NB4 (cell line): ENCODE data around the gene PLK1.

ENCODE experiments used
- DNase-seq: peaks from one replicate; pipeline ENCODE4 v3.0.0; 2010; ENCODE audit warnings: low read depth
- H3K4me3 ChIP-seq: one replicate; pipeline ENCODE4 v1.5.1; 2011; ENCODE audit warnings: mild to moderate bottlenecking, low read depth, low read length, moderate library complexity
- MAX ChIP-seq: IDR thresholded peaks from 2 replicates; pipeline ENCODE4 v1.6.1; 2011; ENCODE audit warnings: low read depth, low read length
- MYC ChIP-seq: IDR thresholded peaks from 2 replicates; pipeline ENCODE4 v1.6.1; 2011; ENCODE audit warnings: low read depth, low read length
- POLR2A ChIP-seq: IDR thresholded peaks from 2 replicates; pipeline ENCODE4 v1.6.1; 2011; ENCODE audit warnings: mild to moderate bottlenecking; ENCODE audit not compliant: insufficient read length; ENCODE audit errors: extremely low read depth
- TF ChIP-seq, protein P1 (sequence below): IDR thresholded peaks from one replicate; pipeline ENCODE4 v1.5.1; 2012; ENCODE audit warnings: low read depth, low read length

The PLK1 gene

GRCh38 chr16:23666571-23667354 is 11.9 kb upstream of the PLK1 start:
- H3K4me3 ChIP-seq, result no peak overlapping the region
- TF ChIP-seq POLR2A (no peak), MYC (no peak), MAX (no peak)
- TF ChIP-seq, protein P1, sequence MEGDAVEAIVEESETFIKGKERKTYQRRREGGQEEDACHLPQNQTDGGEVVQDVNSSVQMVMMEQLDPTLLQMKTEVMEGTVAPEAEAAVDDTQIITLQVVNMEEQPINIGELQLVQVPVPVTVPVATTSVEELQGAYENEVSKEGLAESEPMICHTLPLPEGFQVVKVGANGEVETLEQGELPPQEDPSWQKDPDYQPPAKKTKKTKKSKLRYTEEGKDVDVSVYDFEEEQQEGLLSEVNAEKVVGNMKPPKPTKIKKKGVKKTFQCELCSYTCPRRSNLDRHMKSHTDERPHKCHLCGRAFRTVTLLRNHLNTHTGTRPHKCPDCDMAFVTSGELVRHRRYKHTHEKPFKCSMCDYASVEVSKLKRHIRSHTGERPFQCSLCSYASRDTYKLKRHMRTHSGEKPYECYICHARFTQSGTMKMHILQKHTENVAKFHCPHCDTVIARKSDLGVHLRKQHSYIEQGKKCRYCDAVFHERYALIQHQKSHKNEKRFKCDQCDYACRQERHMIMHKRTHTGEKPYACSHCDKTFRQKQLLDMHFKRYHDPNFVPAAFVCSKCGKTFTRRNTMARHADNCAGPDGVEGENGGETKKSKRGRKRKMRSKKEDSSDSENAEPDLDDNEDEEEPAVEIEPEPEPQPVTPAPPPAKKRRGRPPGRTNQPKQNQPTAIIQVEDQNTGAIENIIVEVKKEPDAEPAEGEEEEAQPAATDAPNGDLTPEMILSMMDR, result no peak
- no peak for DNase-seq

- H3K4me3 ChIP-seq, result no peak overlapping the region
- TF ChIP-seq MYC (no peak), MAX (no peak), POLR2A (no peak)
- TF ChIP-seq, protein P1, result no peak
- no peak for DNase-seq
Observed at GRCh38 chr16:23667355-23667659, 11.4 kb upstream of the PLK1 start.

- DNase-seq, result no peak
- TF ChIP-seq, protein P1, result no peak
- TF ChIP-seq POLR2A (no peak), MAX (no peak), MYC (no peak)
- no peak overlapping the region for H3K4me3 ChIP-seq
Observed at GRCh38 chr16:23668225-23668624, 10.5 kb upstream of the PLK1 start.

DNA sequence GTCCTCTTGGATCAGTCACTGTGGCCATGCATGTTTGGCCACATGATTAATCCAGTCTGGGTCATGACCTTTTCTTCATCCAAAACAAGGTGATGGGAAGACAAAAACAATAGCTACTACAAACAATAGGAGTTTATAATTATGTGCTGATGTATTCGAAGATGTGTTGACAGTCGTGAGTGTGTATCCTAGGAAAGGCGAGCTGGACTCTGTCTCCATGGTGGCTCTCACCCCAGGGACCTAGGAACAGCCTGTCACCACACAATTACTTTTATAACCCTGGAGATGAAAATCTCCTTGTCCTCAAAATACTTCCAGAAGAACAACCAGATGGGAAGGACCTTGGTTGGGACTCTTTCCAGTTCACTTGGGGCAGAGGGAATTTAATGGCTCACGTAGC is 9.8 kb upstream of the PLK1 start:
- no peak overlapping the region for H3K4me3 ChIP-seq
- no peak for DNase-seq
- TF ChIP-seq, protein P1, result no peak
- TF ChIP-seq MAX (no peak), POLR2A (no peak), MYC (no peak)

DNA sequence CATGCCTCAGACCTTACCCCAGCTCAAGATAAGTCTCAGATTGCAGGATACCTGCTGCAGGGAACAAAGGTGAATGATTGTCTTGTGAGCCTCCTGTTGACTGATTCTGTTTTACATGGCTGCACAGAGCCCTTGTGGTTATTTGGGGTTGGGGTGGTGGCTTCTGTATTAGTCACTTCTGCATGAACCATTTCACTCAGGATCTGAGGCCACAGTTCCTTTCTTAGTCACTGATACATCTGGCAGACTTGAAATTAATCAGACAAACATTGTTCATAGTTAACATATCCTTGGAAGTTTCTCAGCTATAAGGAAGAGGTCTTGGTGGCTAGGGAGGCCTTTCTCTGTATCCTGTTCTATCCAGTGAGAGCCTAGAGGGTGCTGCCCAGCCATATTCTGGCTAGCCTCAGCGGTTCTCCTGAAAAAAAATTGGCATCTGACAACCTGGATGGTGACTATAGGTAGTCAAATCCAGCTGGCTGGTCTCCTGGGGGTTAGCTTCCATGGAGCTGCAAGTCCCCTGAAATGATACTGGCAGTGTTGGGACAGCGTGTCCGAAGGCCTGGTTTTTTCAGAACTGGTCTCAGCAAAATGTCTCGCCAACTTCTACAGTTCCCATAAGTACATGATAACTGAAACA is 8.4 kb upstream of the PLK1 start:
- H3K4me3 ChIP-seq, result no peak overlapping the region
- peak; percentile 21 for DNase-seq
- TF ChIP-seq POLR2A (no peak), MAX (no peak)
- TF ChIP-seq, protein P1, result no peak
